ENCODE results near the gene SORL1-AS1. TPM values are rescaled to one million over a fixed set of nuclear protein-coding genes. Genes with fewer than 3 reads are reported as not detected.
"Not testable (repeated sequence)": the region's sequence is repeated elsewhere in the genome, so short reads cannot be mapped to it uniquely, and the experiment has no call there.

SORL1-AS1 gene

GRCh38 chr11:121412711-121413415 lies 39.9 kb downstream of the SORL1-AS1 start:
- DNase-seq (ENCODE audit: extremely low read depth in 1 of 11, low read depth in 9 of 11, low spot score in 4 of 11): no peak

GRCh38 chr11:121412000-121412587 lies 40.7 kb downstream of the SORL1-AS1 start:
- DNase-seq (ENCODE audit: extremely low read depth in 1 of 11, low read depth in 9 of 11, low spot score in 4 of 11): no peak

- not testable (repeated sequence) for DNase-seq (ENCODE audit: extremely low read depth in 1 of 11, low read depth in 9 of 11, low spot score in 4 of 11)
Measured at GRCh38 chr11:121411330-121411729, 41.4 kb downstream of the SORL1-AS1 start.

- not testable (repeated sequence) for DNase-seq (ENCODE audit: extremely low read depth in 1 of 11, low read depth in 9 of 11, low spot score in 4 of 11)
Measured at GRCh38 chr11:121410041-121410440, 42.7 kb downstream of the SORL1-AS1 start.

GRCh38 chr11:121408830-121409229 lies 43.9 kb downstream of the SORL1-AS1 start:
- no peak for DNase-seq (ENCODE audit: extremely low read depth in 1 of 11, low read depth in 9 of 11, low spot score in 4 of 11)

- DNase-seq (ENCODE audit: extremely low read depth in 1 of 11, low read depth in 9 of 11, low spot score in 4 of 11): no peak
Measured at GRCh38 chr11:121406291-121406690, 46.5 kb downstream of the SORL1-AS1 start.

- DNase-seq (ENCODE audit: extremely low read depth in 1 of 11, low read depth in 9 of 11, low spot score in 4 of 11): no peak
Measured at GRCh38 chr11:121405646-121406045, 47.1 kb downstream of the SORL1-AS1 start.

- DNase-seq (ENCODE audit: extremely low read depth in 1 of 11, low read depth in 9 of 11, low spot score in 4 of 11): no peak
Measured at GRCh38 chr11:121394785-121395184, 58.0 kb downstream of the SORL1-AS1 start.

GRCh38 chr11:121393855-121394254 lies 58.9 kb downstream of the SORL1-AS1 start:
- no peak for DNase-seq (ENCODE audit: extremely low read depth in 1 of 11, low read depth in 9 of 11, low spot score in 4 of 11)

GRCh38 chr11:121391914-121392313 lies 60.9 kb downstream of the SORL1-AS1 start:
- DNase-seq (ENCODE audit: extremely low read depth in 1 of 11, low read depth in 9 of 11, low spot score in 4 of 11): no peak

- DNase-seq (ENCODE audit: extremely low read depth in 1 of 11, low read depth in 9 of 11, low spot score in 4 of 11): no peak
Measured at GRCh38 chr11:121389651-121390050, 63.1 kb downstream of the SORL1-AS1 start.

Other genes with a start within 250 kb of the SORL1-AS1 start
- gene SC5D, start 160.2 kb downstream of the SORL1-AS1 start, polyA plus RNA-seq (ENCODE audit: insufficient read length in 3 of 3): 10 to 100 TPM; 53.6 to 67.4 (median 54.0) TPM
- gene SORL1, start 653 bp downstream of the SORL1-AS1 start, polyA plus RNA-seq (ENCODE audit: insufficient read length in 3 of 3): 10 to 100 TPM; 32.2 to 40.0 (median 34.1) TPM

Measured in renal cortex interstitium (tissue), 11 donors.